Testis (tissue), 3 donors: Measurements from ENCODE around the gene PFKL. TPM values are rescaled to one million over a fixed set of nuclear protein-coding genes. Genes with fewer than 3 reads are reported as not detected.

Source experiments
- DNase-seq: peaks from one replicate; pipeline ENCODE4 v3.0.0-alpha.2; 2019
- H3K27ac ChIP-seq, 2 donors: fragments of 200-600 bp; sonication (generic); one replicate each; pipeline ENCODE4 v1.5.1; 2019
- H3K27me3 ChIP-seq: fragments of 200-600 bp; sonication (generic); one replicate; pipeline ENCODE4 v1.5.1; 2019
- H3K36me3 ChIP-seq: fragments of 200-600 bp; sonication (generic); one replicate; pipeline ENCODE4 v1.5.1; 2017; ENCODE audit warnings: low read depth; ENCODE audit errors: missing control alignments
- H3K4me1 ChIP-seq: fragments of 200-600 bp; sonication (generic); one replicate; pipeline ENCODE4 v1.5.1; 2019
- H3K4me3 ChIP-seq, 2 donors: fragments of 200-600 bp; sonication (generic); one replicate each; pipeline ENCODE4 v1.5.1; 2017 to 2019
- H3K9me3 ChIP-seq: fragments of 200-600 bp; sonication (generic); one replicate; pipeline ENCODE4 v1.5.1; 2017
- POLR2A ChIP-seq: fragments of 450-650 bp; IDR thresholded peaks from one replicate; pipeline ENCODE4 v1.6.1; 2017; ENCODE audit warnings: antibody characterized with exemption, mild to moderate bottlenecking, moderate library complexity
- WGBS, 2 donors: methylation state at CpG; one replicate each; pipeline ENCODE4 v1.1.5; 2018; 5-methylcytosine and 5-hydroxymethylcytosine counted together
- intact Hi-C: fragments of 100-400 bp; cut with DNase I; formaldehyde crosslinking; loops from one replicate; pipeline ENCODE4 v1.15.1; 2023; ENCODE audit warnings: low total_unique reads
- polyA plus RNA-seq: library from polyadenylated mRNA; stranded (reverse); fragments of 350-450 nt; fragmentation: Illumina TruSeq; extraction: RNeasy Lipid Tissue Mini Kit (QIAGEN cat#74804); gene quantifications from one replicate; pipeline ENCODE4 v1.2.3, GENCODE V29; 2014; ENCODE audit warnings: low read depth, low replicate concordance; ENCODE audit not compliant: insufficient read depth
- total RNA-seq, 2 donors: library from RNA; depleted of rRNA; stranded (reverse); fragments of >200 nt; gene quantifications; one replicate each; pipeline ENCODE4 v1.2.3, GENCODE V29; 2016
- TF ChIP-seq, protein P1 (sequence below), 3 experiments: fragments of 450-650 bp in 2 of 3; fragments of 200-600 bp in 1 of 3; sonication (generic) in 1 of 3; IDR thresholded peaks; one replicate each; pipeline ENCODE4 v1.5.1; 2016 to 2019; ENCODE audit warnings: antibody characterized with exemption in 3 of 3, mild to moderate bottlenecking in 2 of 3, moderate library complexity in 1 of 3

Gene PFKL
- total and polyA plus RNA-seq, 3 donors from 2014 or later = 132 to 298 (median 213) TPM

DNA sequence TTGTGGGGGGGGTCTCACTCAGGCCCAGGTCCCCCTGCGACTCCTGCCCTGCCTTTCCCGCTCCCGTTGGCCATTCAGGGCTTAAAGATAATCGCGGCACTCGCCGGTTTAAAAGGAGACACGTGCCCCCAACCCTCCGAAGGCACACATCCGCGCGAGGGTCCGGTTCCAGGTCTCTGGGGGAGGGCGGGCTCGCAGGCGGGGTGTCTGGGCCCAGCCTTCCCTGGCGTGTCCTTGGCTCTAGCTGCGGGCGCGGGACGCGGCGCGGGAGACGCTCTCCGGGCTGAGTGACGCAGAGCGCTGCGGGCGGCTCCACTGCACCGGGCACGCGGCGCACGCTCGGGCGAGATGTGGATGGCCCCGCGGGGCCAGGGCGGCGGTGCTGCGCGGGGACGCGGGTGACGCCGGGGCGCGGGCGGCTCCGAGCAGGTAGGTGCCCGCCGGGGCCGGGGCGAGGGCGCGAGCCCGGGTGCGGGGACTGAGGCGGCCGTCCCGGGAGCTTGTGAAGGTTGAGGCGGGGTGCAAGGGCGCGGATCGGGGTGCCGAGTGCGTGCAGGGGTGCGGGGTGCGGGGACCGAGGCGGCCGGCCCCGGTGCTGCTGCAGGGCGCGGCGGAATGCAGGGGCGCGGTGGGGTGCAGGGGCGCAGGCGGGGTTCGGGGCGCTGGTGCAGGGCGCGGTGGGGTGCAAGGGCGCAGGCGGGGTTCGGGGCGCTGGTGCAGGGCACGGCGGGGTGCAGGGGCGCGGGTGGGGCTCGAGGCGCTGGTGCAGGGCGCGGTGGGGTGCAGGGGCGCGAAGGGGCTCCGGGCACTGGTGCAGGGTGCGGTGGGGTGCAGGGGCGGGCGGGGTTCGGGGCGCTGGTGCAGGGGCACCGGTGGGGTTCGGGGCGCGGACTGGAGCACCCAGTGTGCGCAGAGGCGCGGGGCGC, 50.3 kb downstream of the PFKL start:
- H3K27me3 ChIP-seq = no peaks in the 10 kb centered on the region
- no peaks in the 10 kb centered on the region for H3K9me3 ChIP-seq
- no peak for DNase-seq
- peak overlapping the region in 1 of 2 donors; percentile 2 for H3K4me3 ChIP-seq
- intact Hi-C loops = no loop called here
- H3K36me3 ChIP-seq = no peaks in the 10 kb centered on the region
- 0 to 7% methylated on average over 4 to 94 of the region's 113 CpGs for WGBS, 2 donors
- TF ChIP-seq, protein P1, sequence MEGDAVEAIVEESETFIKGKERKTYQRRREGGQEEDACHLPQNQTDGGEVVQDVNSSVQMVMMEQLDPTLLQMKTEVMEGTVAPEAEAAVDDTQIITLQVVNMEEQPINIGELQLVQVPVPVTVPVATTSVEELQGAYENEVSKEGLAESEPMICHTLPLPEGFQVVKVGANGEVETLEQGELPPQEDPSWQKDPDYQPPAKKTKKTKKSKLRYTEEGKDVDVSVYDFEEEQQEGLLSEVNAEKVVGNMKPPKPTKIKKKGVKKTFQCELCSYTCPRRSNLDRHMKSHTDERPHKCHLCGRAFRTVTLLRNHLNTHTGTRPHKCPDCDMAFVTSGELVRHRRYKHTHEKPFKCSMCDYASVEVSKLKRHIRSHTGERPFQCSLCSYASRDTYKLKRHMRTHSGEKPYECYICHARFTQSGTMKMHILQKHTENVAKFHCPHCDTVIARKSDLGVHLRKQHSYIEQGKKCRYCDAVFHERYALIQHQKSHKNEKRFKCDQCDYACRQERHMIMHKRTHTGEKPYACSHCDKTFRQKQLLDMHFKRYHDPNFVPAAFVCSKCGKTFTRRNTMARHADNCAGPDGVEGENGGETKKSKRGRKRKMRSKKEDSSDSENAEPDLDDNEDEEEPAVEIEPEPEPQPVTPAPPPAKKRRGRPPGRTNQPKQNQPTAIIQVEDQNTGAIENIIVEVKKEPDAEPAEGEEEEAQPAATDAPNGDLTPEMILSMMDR (IDR thresholded peaks at IDR 0.05) = no peak
- no peak for TF ChIP-seq POLR2A
- H3K4me1 ChIP-seq = no peaks in the 10 kb centered on the region
- no peak overlapping the region for H3K27ac ChIP-seq

DNA sequence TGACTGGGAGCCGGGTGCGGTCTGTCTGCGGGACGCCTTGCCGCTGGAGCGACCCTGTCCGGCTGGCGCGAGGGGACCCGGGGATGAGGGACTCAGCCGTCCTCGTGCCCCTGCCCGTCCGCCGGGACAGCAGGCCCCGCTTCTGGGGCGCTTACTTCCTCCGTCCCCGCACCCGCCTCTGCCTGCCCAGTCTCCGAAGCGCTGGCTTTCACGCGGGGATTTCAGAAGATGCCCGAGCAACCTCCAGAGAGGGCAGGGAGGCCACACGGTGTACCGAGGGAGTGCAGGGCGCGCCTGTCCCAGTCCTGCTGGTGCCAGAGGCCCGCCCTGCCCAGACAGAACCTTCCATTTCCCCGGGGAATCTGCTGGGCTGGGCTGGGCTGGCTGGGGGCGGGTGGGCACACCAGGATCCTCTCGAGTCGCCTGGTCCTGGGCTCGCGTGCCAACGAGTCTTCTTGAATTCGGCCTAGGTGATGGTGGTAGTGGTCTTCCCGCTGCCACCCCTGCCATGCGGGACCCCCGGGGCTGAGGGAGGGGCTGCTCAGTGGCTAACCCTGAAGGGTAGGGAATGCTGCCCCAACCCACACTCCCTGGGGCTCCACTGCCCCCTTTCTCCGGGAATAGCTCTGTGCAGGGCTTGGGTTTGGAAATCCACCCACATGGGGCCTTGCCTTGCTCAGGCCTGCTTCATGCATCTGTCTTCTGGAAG, 51.1 kb downstream of the PFKL start:
- 18 to 34% methylated on average over 15 to 39 of the region's 42 CpGs for WGBS, 2 donors
- intact Hi-C loops = no loop called here
- TF ChIP-seq, protein P1 (IDR thresholded peaks at IDR 0.05) = no peak
- TF ChIP-seq POLR2A = no peak
- no peak overlapping the region for H3K27ac ChIP-seq
- H3K27me3 ChIP-seq = no peaks in the 10 kb centered on the region
- H3K36me3 ChIP-seq = no peaks in the 10 kb centered on the region
- H3K4me3 ChIP-seq = no peak overlapping the region
- no peak for DNase-seq
- no peaks in the 10 kb centered on the region for H3K4me1 ChIP-seq
- no peaks in the 10 kb centered on the region for H3K9me3 ChIP-seq

DNA sequence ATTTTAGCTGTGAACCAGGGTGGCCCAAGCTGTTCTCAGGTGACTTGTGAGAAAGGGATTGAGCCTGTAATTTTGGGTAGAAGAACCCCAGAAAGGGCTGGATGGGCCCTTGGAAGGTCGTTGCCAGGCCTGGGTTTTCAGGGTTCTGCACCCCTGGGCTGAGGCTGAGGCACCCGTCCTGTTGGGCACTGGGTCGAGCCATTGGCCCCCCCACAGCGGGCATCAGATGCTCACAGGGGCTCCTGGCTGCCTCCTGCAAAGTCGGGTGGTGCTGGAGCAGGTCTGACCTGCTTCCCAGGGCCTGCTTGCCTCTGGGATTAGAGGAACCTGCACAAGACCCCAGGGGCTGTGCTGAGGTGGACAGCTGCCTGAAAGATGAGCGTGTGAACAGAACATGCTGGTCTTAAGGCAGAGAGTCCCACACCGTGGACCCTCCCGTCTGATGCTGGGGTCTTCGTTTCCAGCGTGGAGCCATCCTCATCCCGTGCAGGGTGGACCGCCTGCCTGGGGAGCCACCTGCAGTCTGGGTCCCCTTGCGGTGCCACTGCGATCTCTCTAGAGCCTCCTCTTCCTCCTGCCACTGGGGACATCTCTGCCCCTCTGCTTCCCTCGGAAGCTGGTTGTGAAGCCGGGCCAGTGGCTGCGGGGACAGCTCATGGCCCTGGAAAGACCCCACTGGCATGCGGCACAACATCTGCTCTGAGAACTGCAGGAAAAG, 51.8 kb downstream of the PFKL start:
- TF ChIP-seq, protein P1 (IDR thresholded peaks at IDR 0.05) = no peak
- TF ChIP-seq POLR2A = no peak
- no peaks in the 10 kb centered on the region for H3K36me3 ChIP-seq
- WGBS, 2 donors = 87 to 96% methylated on average over 13 to 18 of the region's 18 CpGs
- intact Hi-C loops = no loop called here
- no peaks in the 10 kb centered on the region for H3K9me3 ChIP-seq
- H3K4me3 ChIP-seq = no peak overlapping the region
- H3K27ac ChIP-seq = no peak overlapping the region
- H3K4me1 ChIP-seq = no peaks in the 10 kb centered on the region
- no peaks in the 10 kb centered on the region for H3K27me3 ChIP-seq
- no peak for DNase-seq

DNA sequence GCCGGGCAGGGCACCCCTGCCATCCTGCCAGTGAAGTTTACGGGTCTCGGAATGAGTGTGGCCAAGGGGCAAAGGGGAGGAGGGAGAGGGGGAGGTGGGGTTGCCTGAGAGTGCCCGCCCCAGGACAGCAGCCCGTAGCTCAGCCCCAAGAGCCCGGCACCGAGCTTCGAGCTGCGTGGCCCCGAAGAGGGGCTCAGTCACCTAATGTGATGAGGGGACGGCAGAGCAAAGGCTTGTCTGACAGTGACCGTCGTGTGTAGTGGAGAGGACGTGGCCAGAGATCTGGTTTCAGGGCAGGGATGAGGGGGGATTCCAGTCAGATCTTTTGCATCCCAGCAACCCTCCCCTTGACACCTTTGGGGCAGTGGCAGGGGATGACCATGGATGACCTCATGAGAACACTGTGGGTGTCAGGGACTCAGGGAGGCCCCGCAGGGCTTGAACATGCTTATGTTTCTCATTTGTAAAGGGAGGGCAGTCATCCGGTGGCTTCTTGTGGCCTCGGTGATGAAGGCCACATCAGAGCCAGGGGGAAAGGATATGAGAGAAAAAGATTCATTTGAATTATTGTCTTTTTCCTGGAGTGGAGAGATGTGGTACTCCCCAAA, 52.5 kb downstream of the PFKL start:
- intact Hi-C loops = no loop called here
- TF ChIP-seq, protein P1 (IDR thresholded peaks at IDR 0.05) = no peak
- no peak for TF ChIP-seq POLR2A
- H3K27me3 ChIP-seq = no peaks in the 10 kb centered on the region
- no peaks in the 10 kb centered on the region for H3K36me3 ChIP-seq
- H3K4me1 ChIP-seq = no peaks in the 10 kb centered on the region
- no peak overlapping the region for H3K27ac ChIP-seq
- no peak for DNase-seq
- no peak overlapping the region for H3K4me3 ChIP-seq
- WGBS, 2 donors = 86 to 88% methylated on average over 16 to 17 of the region's 17 CpGs
- H3K9me3 ChIP-seq = no peaks in the 10 kb centered on the region
